ENCODE data around the gene GDF9. TPM values are rescaled to one million over a fixed set of nuclear protein-coding genes. Genes with fewer than 3 reads are reported as not detected.

Gene GDF9
- total RNA-seq, 1 experiment from 2014 or later, result 0.49 TPM

DNA sequence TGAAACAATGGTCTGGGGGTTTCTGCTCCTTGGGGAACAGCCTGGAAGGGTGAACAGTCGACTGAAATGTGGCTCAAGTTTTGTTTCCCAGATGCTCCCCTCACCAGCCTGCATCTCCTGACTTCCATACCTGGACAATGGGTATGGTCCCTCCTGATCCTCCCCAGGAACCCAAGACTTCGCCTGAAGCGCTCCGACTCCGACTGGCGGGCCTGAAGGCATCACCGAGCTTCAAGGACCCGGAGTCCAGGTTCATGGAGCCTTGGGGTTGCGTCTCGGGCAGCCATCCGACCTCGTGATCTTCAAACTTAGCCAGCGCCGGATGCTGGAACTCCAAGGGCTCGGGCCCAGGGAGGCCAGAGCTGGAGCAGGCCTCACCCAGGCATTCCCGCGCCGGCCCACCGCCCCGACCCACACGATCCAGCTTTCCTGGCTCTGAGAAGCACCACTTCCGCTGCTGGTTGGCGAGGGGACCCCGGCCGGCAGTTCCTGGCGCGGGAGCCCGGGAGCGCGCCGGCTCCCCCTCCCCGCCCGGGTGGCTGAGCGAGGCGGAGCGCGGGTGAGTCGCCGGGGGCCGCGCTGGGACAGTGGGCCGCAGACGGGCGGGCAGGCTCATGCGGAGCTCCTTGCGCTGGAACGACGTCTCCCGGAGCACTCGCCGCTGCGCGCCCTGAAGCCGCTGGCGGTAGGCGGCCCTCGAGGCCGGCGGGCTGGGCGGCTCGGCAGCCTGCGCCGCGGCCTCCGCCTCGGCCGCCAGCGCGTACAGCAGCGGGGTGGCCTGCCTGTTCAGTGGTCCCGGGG, 41.0 kb downstream of the GDF9 start:
- H3K27ac ChIP-seq (ENCODE audit: low read depth, low read length), result no peak overlapping the region

DNA sequence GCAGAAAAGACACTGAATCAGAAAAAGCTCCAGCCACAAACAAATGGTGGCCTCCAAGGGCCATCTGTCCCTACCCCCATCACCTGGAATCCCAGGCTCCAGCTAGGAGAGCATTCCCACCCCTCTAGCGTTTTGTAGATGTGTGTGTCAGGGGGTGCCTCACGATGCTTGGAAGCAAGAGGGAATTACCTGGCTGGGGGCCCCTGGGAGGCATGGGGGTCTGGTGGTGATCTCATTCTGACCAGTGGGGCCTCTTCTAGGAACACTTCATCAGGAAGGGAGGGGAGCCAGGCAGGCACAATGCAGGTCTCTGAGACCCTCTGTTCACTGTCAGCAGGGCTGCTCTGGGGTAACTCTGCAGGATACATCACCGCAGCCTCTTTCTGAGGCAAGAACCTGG, 41.8 kb downstream of the GDF9 start:
- no peak overlapping the region for H3K4me2 ChIP-seq (ENCODE audit: low read length)
- no peaks in the 10 kb centered on the region for H4K20me1 ChIP-seq (ENCODE audit: insufficient read depth)
- peaks cover 6% of the 10 kb centered on the region; the same call in 1 of the 2 replicates for H3K79me2 ChIP-seq (ENCODE audit: insufficient read depth, low read length)
- no peak overlapping the region for H3K9ac ChIP-seq (ENCODE audit: low read length)
- POLR2A ChIA-PET, result no interaction called here
- ATAC-seq (no peak), DNase-seq (ENCODE audit: low read depth, low spot score) (no peak)
- H3K36me3 ChIP-seq (ENCODE audit: control insufficient read depth in 1 of 2, insufficient read depth in 2 of 2, low read length in 2 of 2), result no peaks in the 10 kb centered on the region
- RAD21 ChIA-PET (ENCODE audit: low non-redundant PET in 1 of 2, low total read pairs in 2 of 2, uncharacterized antibody in 2 of 2, unreplicated experiment in 2 of 2), result no interaction called here
- H3K27ac ChIP-seq (ENCODE audit: low read depth, low read length), result no peak overlapping the region
- no peaks in the 10 kb centered on the region for H3K9me2 ChIP-seq (ENCODE audit: insufficient read depth)
- H2AFZ ChIP-seq (ENCODE audit: low read depth, low read length, poor library complexity, severe bottlenecking), result no peak overlapping the region
- no TSS peak for BruUV-seq (replicated peaks)
- H3K4me3 ChIP-seq (replicated peaks in 1 of 2; ENCODE audit: low read depth in 1 of 2, low read length in 2 of 2), result no peak overlapping the region
- TF ChIP-seq REST (IDR thresholded peaks at IDR 0.05; ENCODE audit: low read depth) (no peak), JUND (IDR thresholded peaks at IDR 0.05) (no peak)
- intact Hi-C loops (cut with micrococcal nuclease), result no loop called here
- CTCF ChIA-PET, result no interaction called here
- H3K27me3 ChIP-seq (ENCODE audit: insufficient read depth, low read length), result no peaks in the 10 kb centered on the region
- H3K9me3 ChIP-seq (ENCODE audit: control insufficient read depth in 1 of 2, insufficient read depth in 1 of 2, low read depth in 1 of 2, low read length in 2 of 2), result no peaks in the 10 kb centered on the region
- peaks cover 5 to 16% of the 10 kb centered on the region in 2 experiments; a peak in 2 of 4 replicates for H3K4me1 ChIP-seq (ENCODE audit: control insufficient read depth in 1 of 2, insufficient read depth in 2 of 2, low read length in 2 of 2)

More for the DNA sequence above, 41.0 kb downstream of the GDF9 start:
- Histone ChIP-seq H3K4me2 (ENCODE audit: low read length) (no peak overlapping the region), H3K9me2 (ENCODE audit: insufficient read depth) (no peaks in the 10 kb centered on the region), H3K4me3 (replicated peaks in 1 of 2; ENCODE audit: low read depth in 1 of 2, low read length in 2 of 2) (no peak overlapping the region), H3K36me3 (ENCODE audit: control insufficient read depth in 1 of 2, insufficient read depth in 2 of 2, low read length in 2 of 2) (no peaks in the 10 kb centered on the region), H4K20me1 (ENCODE audit: insufficient read depth) (no peaks in the 10 kb centered on the region), H3K79me2 (ENCODE audit: insufficient read depth, low read length) (peaks cover 6% of the 10 kb centered on the region; the same call in 1 of the 2 replicates), H3K9me3 (ENCODE audit: control insufficient read depth in 1 of 2, insufficient read depth in 1 of 2, low read depth in 1 of 2, low read length in 2 of 2) (no peaks in the 10 kb centered on the region), H2AFZ (ENCODE audit: low read depth, low read length, poor library complexity, severe bottlenecking) (no peak overlapping the region), H3K27me3 (ENCODE audit: insufficient read depth, low read length) (no peaks in the 10 kb centered on the region), H3K4me1 (ENCODE audit: control insufficient read depth in 1 of 2, insufficient read depth in 2 of 2, low read length in 2 of 2) (peaks cover 7 to 17% of the 10 kb centered on the region in 2 experiments; a peak in 3 of 4 replicates), H3K9ac (ENCODE audit: low read length) (no peak overlapping the region)
- POLR2A ChIA-PET, result no interaction called here
- no TSS peak for BruUV-seq (replicated peaks)
- RAD21 ChIA-PET (ENCODE audit: low non-redundant PET in 1 of 2, low total read pairs in 2 of 2, uncharacterized antibody in 2 of 2, unreplicated experiment in 2 of 2), result no interaction called here
- ATAC-seq (no peak), DNase-seq (ENCODE audit: low read depth, low spot score) (no peak)
- intact Hi-C loops (cut with micrococcal nuclease), result no loop called here
- CTCF ChIA-PET, result no interaction called here
- no peak for TF ChIP-seq EGR1 (IDR thresholded peaks at IDR 0.05; ENCODE audit: low read depth)
- no peak for TF ChIP-seq ELF1 (IDR thresholded peaks at IDR 0.05; ENCODE audit: borderline replicate concordance, low read depth)
- TF ChIP-seq POLR2AphosphoS5 (IDR thresholded peaks at IDR 0.05; ENCODE audit: low read depth, low read length), result no peak
- no peak for TF ChIP-seq ZNF274 (IDR thresholded peaks at IDR 0.05; ENCODE audit: low read depth, low read length)
- TF ChIP-seq EZH2 (IDR thresholded peaks at IDR 0.05), result no peak

Measured in HCT116 (cell line).